Breast epithelium (tissue), 3 donors: ENCODE measurements around the gene LMAN2.

Experiments used
- CTCF ChIP-seq, 3 donors: fragments of 450-650 bp; IDR thresholded peaks; one replicate each; pipeline ENCODE4 v1.5.1; 2016 to 2017; ENCODE audit warnings: antibody characterized with exemption in 3 of 3, mild to moderate bottlenecking in 3 of 3, moderate library complexity in 3 of 3
- POLR2A ChIP-seq: fragments of 450-650 bp; IDR thresholded peaks from one replicate; pipeline ENCODE4 v1.6.1; 2016; ENCODE audit warnings: antibody characterized with exemption, mild to moderate bottlenecking, moderate library complexity
- POLR2AphosphoS5 ChIP-seq, 3 donors: sonication (generic); formaldehyde crosslinking; IDR thresholded peaks; one replicate each; pipeline ENCODE4 v1.6.1; 2017; ENCODE audit warnings: antibody characterized with exemption in 3 of 3

- no peak for TF ChIP-seq CTCF (IDR thresholded peaks at IDR 0.05)
- TF ChIP-seq POLR2AphosphoS5 (IDR thresholded peaks at IDR 0.05): no peak
- TF ChIP-seq POLR2A: no peak
These were observed 20.3 kb downstream of the LMAN2 start for GRCh38 chr5:177330991-177331842.
